ENCODE data around the gene IFT22.
"Not testable (repeated sequence)": the region's sequence is repeated elsewhere in the genome, so short reads cannot be mapped to it uniquely, and the experiment has no call there.

Gene IFT22

DNA sequence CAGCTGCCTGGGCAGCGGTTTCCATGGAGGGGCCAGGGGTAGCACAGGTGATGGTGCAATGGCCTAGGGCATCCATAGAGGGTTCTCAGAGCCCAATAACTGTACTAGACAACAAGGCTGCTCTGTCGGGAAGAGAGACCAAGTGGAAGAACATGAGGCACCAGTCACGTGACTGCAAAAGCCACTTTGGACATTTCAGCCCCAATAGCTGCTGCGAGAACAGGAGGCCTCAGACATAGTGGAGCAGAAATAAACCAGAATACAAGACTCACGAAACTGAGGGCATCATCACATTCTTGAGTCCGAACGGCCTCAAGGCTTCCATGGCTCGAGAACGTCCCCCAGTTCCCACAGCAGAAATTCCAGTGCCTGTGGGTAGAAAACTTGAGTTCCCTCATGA lies 44.5 kb downstream of the IFT22 start:
- no peak for DNase-seq

DNA sequence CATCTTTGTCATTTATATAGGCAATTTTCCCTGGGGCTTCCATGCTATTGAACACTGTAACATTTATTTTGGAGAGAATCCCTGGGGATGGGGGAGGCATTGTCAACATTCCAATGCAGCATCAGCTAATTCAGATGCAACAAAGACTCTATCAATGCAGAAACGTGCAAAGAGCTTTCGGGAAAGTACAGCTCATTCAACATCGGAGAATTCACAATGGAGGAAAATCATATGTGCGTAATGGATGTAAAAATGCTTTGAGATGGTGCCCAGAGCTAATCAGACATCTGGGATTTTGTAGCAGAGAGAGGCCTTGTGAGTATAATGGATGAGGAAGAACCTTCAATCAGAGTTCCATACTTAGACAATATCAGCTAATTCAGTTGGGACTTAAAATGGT lies 48.4 kb downstream of the IFT22 start:
- no peak for DNase-seq

DNA sequence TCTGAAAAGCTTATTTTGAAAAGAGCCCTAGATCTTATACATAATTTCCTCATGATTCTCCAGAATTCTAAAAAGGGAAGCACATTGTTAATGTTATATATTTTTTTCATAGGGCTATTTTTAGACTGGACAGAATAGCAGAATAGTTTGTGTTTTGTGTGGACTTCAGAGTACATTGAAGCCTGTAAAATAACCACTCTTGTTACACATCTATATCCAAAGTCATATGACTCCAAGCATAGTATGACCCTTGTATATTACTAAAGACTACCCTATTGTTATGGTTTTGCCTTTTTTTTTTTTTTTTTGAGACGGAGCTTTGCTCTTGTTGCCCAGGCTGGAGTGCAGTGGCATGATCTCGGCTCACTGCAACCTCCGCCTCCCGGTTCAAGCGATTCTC lies 50.6 kb downstream of the IFT22 start:
- DNase-seq: no peak

DNA sequence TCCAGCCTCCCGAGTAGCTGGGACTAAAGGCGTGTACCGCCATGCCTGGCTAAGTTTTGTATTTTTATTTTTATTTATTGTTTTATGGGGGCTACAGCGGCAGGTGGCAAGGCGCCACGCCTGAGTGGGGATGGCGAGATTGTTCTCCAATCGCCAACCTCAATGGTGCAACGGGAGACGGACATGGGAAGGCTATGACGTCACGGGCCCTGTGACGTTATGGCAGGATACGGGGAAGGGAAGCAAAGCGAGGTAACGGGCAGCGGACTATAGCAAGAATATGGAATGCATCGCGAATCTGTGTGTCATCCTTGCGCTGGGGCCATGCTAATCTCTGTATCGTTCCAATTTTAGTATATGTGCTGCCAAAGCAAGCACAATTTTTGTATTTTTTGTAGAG lies 51.9 kb downstream of the IFT22 start:
- no peak for DNase-seq

DNA sequence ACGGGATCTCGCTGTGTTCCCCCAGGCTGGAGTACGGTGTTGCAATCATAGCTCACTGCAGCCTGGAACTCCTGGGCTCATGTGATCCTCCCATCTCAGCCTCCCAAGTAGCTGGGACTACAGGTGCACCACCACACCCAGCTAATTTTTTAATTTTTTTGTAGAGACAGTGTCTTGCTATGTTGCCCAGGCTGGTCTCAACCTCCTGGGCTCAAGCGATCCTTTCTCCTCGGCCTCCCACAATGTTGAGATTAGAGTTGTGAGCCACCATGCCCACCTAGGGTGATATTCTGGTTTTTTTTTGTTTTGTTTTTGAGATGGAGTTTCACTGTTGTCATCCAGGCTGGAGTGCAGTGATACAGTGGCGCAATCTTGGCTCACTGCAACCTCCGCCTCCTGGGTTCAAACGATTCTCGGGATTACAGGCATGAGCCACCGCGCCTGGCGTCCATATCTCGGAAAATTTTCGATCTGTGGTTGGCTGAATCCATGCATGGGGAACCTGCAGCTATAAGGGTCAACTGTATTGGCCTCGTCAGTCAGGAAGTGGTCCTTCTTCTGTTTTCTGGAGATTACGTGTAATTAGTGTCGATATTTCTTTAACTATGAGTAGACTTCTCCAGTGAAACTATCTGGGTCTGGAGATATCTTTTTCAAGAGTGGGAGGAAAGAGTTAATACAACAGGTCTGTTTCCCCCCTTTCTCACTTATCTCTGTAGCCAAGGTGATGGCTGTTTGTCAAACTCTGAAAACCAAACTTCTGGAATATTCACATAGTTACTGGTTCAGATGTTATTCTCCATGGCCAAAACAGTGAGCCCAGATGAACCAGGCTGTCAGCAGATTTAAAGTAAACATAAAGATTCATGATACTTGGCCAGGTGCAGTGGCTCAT lies 55.7 kb downstream of the IFT22 start:
- DNase-seq: no peak

GRCh38 chr7:101264102-101264706 lies 57.4 kb downstream of the IFT22 start:
- DNase-seq: not testable (repeated sequence)

All from T1000 (cell line).